OCI-LY7 (cell line): ENCODE measurements around the gene SLIT3. TPM values are rescaled to one million over a fixed set of nuclear protein-coding genes. Genes with fewer than 3 reads are reported as not detected.

Source experiments
- BruUV-seq: library from RNA; stranded (reverse); fragments of 400-500 nt; replicated peaks from 2 replicates; lab custom pipeline; 2021; lab: Mats Ljungman, UMichigan
- CTCF ChIA-PET: fragments of 300-600 bp; sonication (Branson Sonifier 250); formaldehyde crosslinking; loops from one replicate; lab custom pipeline; 2022; ENCODE audit warnings: antibody characterized with exemption; ENCODE audit not compliant: unreplicated experiment; lab: Charles Lee
- POLR2A ChIA-PET: fragments of 300-600 bp; sonication (Branson Sonifier 250); formaldehyde crosslinking; loops from one replicate; lab custom pipeline; 2022; ENCODE audit warnings: antibody characterized with exemption; lab: Charles Lee
- DNase-seq: peaks from one replicate; pipeline ENCODE4 v3.0.0-alpha.2; 2015; ENCODE audit warnings: low spot score
- H2AFZ ChIP-seq: fragments of 200-600 bp; sonication (generic), shearing (Covaris generic); 2 replicates; pipeline ENCODE4 v1.6.1; 2014; ENCODE audit warnings: mild to moderate bottlenecking, antibody characterized with exemption, low read length, moderate library complexity
- H3K27ac ChIP-seq: fragments of 200-600 bp; sonication (generic); 2 replicates; pipeline ENCODE4 v1.5.1; 2014; ENCODE audit warnings: mixed run types, low read depth, mild to moderate bottlenecking, moderate library complexity, low read length, inconsistent platforms; ENCODE audit not compliant: poor library complexity, severe bottlenecking
- H3K36me3 ChIP-seq: fragments of 200-600 bp; sonication (generic); 2 replicates; pipeline ENCODE4 v1.6.1; 2014; ENCODE audit warnings: mild to moderate bottlenecking, antibody characterized with exemption, low read length, moderate library complexity, mixed read lengths; ENCODE audit not compliant: insufficient read depth
- H3K4me1 ChIP-seq: fragments of 200-600 bp; sonication (generic); 2 replicates; pipeline ENCODE4 v1.5.1; 2014; ENCODE audit warnings: mild to moderate bottlenecking, low read length; ENCODE audit not compliant: insufficient read depth, poor library complexity, severe bottlenecking
- H3K4me2 ChIP-seq: fragments of 200-600 bp; sonication (generic); 2 replicates; pipeline ENCODE4 v1.6.1; 2014; ENCODE audit warnings: mild to moderate bottlenecking, low read length
- H3K4me3 ChIP-seq: fragments of 200-600 bp; sonication (generic); 2 replicates; pipeline ENCODE4 v1.5.1; 2014; ENCODE audit warnings: mild to moderate bottlenecking, low read depth, low read length; ENCODE audit not compliant: poor library complexity, severe bottlenecking
- H3K79me2 ChIP-seq: fragments of 200-600 bp; sonication (generic); 2 replicates; pipeline ENCODE4 v1.6.1; 2016; ENCODE audit warnings: low read depth, mild to moderate bottlenecking, low read length, moderate library complexity, mixed read lengths; ENCODE audit not compliant: insufficient read depth
- H3K9me2 ChIP-seq: fragments of 200-600 bp; sonication (generic); 2 replicates; pipeline ENCODE4 v1.6.1; 2016; ENCODE audit warnings: mild to moderate bottlenecking, low read length, mixed read lengths; ENCODE audit not compliant: insufficient read depth
- H3K9me3 ChIP-seq: fragments of 200-600 bp; sonication (generic); 2 replicates; pipeline ENCODE4 v1.6.1; 2014; ENCODE audit warnings: mild to moderate bottlenecking, mixed run types, low read length, mixed read lengths
- H4K20me1 ChIP-seq: fragments of 200-600 bp; sonication (generic); 2 replicates; pipeline ENCODE4 v1.6.1; 2014; ENCODE audit warnings: mild to moderate bottlenecking, antibody characterized with exemption, low read length, moderate library complexity, mixed read lengths; ENCODE audit not compliant: insufficient read depth
- EZH2phosphoT487 ChIP-seq: fragments of 200-600 bp; sonication (generic); IDR thresholded peaks from 2 replicates; pipeline ENCODE4 v1.6.1; 2018; ENCODE audit warnings: low read depth, borderline replicate concordance, mild to moderate bottlenecking, mixed run types, antibody characterized with exemption, low read length, moderate library complexity, mixed read lengths
- intact Hi-C: fragments of 100-400 bp; cut with micrococcal nuclease; formaldehyde crosslinking; loops from one replicate; pipeline ENCODE4 v1.10.0; 2022; ENCODE audit not compliant: unreplicated experiment
- total RNA-seq, 2 experiments: library from RNA; depleted of rRNA in 1 of 2; stranded (reverse); fragments of >200 nt in 1 of 2; shearing (Covaris generic) in 1 of 2; gene quantifications; 2 replicates each; pipeline ENCODE4 v1.2.3, GENCODE V29; 2014 to 2022
- TF ChIP-seq, protein P1 (sequence below): fragments of 200-600 bp; sonication (generic); conservative IDR thresholded peaks from 2 replicates; pipeline ENCODE4 v1.5.1; 2014; ENCODE audit warnings: mild to moderate bottlenecking, antibody characterized with exemption, low read length, moderate library complexity, mixed read lengths

Gene SLIT3
- total RNA-seq, 2 experiments from 2014 or later, result not detected

GRCh38 chr5:168948746-168949145, 352.2 kb downstream of the SLIT3 start:
- Histone ChIP-seq H3K36me3 (no peaks in the 10 kb centered on the region), H3K79me2 (no peaks in the 10 kb centered on the region), H3K9me3 (no peaks in the 10 kb centered on the region), H3K27ac (no peak overlapping the region), H3K4me3 (no peak overlapping the region), H4K20me1 (no peaks in the 10 kb centered on the region), H3K9me2 (no peaks in the 10 kb centered on the region), H3K4me1 (no peaks in the 10 kb centered on the region), H3K4me2 (no peak overlapping the region), H2AFZ (no peak overlapping the region)
- ChIA-PET POLR2A (no interaction called here), CTCF (no interaction called here)
- intact Hi-C loops, result no loop called here
- DNase-seq, result no peak
- BruUV-seq, result no TSS peak
- no peak for TF ChIP-seq EZH2phosphoT487
- TF ChIP-seq, protein P1, sequence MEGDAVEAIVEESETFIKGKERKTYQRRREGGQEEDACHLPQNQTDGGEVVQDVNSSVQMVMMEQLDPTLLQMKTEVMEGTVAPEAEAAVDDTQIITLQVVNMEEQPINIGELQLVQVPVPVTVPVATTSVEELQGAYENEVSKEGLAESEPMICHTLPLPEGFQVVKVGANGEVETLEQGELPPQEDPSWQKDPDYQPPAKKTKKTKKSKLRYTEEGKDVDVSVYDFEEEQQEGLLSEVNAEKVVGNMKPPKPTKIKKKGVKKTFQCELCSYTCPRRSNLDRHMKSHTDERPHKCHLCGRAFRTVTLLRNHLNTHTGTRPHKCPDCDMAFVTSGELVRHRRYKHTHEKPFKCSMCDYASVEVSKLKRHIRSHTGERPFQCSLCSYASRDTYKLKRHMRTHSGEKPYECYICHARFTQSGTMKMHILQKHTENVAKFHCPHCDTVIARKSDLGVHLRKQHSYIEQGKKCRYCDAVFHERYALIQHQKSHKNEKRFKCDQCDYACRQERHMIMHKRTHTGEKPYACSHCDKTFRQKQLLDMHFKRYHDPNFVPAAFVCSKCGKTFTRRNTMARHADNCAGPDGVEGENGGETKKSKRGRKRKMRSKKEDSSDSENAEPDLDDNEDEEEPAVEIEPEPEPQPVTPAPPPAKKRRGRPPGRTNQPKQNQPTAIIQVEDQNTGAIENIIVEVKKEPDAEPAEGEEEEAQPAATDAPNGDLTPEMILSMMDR, result no peak

DNA sequence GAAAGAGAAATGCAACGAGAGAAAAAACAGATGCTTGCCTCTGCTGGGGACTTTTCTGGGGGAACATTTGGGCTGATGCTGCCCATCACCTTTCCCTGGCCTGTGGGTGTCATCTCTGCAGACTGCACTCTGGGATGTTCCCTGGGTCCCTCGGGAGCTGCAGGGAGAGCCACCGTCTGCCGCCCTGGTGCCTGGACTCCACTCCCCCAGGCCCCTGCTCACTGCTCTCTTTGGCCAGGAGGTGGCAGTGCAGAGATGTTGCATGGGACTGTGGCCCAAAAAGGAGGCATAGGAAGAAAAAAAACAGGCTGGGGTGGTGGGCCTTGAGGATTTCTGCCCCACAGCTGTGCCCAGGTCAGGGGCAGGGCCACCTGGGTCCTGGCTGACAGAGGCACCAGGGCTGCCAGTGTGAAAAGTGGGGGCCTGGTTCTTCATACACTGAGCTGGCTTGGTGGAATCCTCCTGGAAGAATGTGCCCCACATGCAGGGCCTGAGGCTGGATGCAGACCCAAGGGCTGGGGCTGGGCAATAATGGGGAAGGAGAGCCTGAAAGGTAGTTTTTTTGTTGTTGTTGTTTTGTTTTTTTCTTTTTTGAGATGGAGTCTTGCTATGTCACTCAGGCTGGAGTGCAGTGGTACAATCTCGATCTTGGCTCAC, 353.6 kb downstream of the SLIT3 start:
- no peak overlapping the region for H3K27ac ChIP-seq
- POLR2A ChIA-PET, result no interaction called here
- no peaks in the 10 kb centered on the region for H3K79me2 ChIP-seq
- TF ChIP-seq EZH2phosphoT487, result no peak
- TF ChIP-seq, protein P1, result peak; percentile 79
- intact Hi-C loops, result no loop called here
- H3K4me1 ChIP-seq, result no peaks in the 10 kb centered on the region
- no peaks in the 10 kb centered on the region for H4K20me1 ChIP-seq
- DNase-seq, result peak; percentile 38
- BruUV-seq, result no TSS peak
- no peaks in the 10 kb centered on the region for H3K9me3 ChIP-seq
- H2AFZ ChIP-seq, result no peak overlapping the region
- no peak overlapping the region for H3K4me2 ChIP-seq
- H3K4me3 ChIP-seq, result no peak overlapping the region
- CTCF ChIA-PET, result no interaction called here
- no peaks in the 10 kb centered on the region for H3K9me2 ChIP-seq
- no peaks in the 10 kb centered on the region for H3K36me3 ChIP-seq

DNA sequence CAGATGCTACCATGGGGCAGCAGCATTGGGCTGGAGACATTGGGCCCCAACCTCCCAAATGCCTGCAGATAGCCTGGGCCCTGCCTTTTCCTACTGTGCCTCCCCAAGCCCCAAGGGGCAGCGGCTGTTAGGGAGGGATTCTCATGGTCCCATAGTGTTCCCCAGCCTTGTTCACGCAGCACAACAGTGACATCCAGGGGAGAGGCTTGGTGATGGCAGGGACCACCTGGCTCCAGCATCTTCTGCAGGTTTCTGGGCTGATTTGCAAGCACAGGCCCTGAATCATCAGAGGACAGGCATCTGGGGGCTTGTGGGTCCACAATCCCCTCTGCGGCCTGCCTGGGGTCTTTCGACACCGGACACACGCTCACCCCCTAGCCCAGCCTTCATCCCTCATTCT, 354.6 kb downstream of the SLIT3 start:
- Histone ChIP-seq H3K4me3 (no peak overlapping the region), H3K27ac (no peak overlapping the region), H3K9me2 (no peaks in the 10 kb centered on the region), H3K79me2 (no peaks in the 10 kb centered on the region), H2AFZ (no peak overlapping the region), H4K20me1 (no peaks in the 10 kb centered on the region), H3K9me3 (no peaks in the 10 kb centered on the region), H3K4me1 (no peaks in the 10 kb centered on the region), H3K4me2 (no peak overlapping the region), H3K36me3 (no peaks in the 10 kb centered on the region)
- intact Hi-C loops, result no loop called here
- ChIA-PET CTCF (no interaction called here), POLR2A (no interaction called here)
- DNase-seq, result no peak
- no TSS peak for BruUV-seq
- TF ChIP-seq, protein P1, result peak; percentile 22; the same call in 1 of the 2 replicates
- no peak for TF ChIP-seq EZH2phosphoT487
